Measurements from ENCODE around the gene NPW. TPM values are rescaled to one million over a fixed set of nuclear protein-coding genes. Genes with fewer than 3 reads are reported as not detected.

Gene NPW
- total RNA-seq, 3 donors from 2014 or later: not detected

- H3K4me3 ChIP-seq: no peak overlapping the region
- no peak for DNase-seq (ENCODE audit: low spot score in 2 of 2)
- peaks cover 1 to 3% of the 10 kb centered on the region in 2 donors for H3K4me1 ChIP-seq
- intact Hi-C loops (cut with DNase I; ENCODE audit: low total_unique reads): no loop called here
- peaks cover 12% of the 10 kb centered on the region for H3K36me3 ChIP-seq
- TF ChIP-seq CTCF (IDR thresholded peaks at IDR 0.05): no peak
- H3K27me3 ChIP-seq: no peaks in the 10 kb centered on the region
- H3K9me3 ChIP-seq: no peaks in the 10 kb centered on the region
- peak overlapping the region in 1 of 2 donors; percentile 12 for H3K27ac ChIP-seq
Observed at GRCh38 chr16:1998852-1999801, 20.5 kb upstream of the NPW start.

GRCh38 chr16:1999866-2000514, 19.6 kb upstream of the NPW start:
- intact Hi-C loops (cut with DNase I; ENCODE audit: low total_unique reads): no loop called here
- peaks cover 4 to 7% of the 10 kb centered on the region in 2 donors for H3K4me1 ChIP-seq
- no peaks in the 10 kb centered on the region for H3K27me3 ChIP-seq
- TF ChIP-seq POLR2AphosphoS5 (IDR thresholded peaks at IDR 0.05): no peak
- TF ChIP-seq CTCF (IDR thresholded peaks at IDR 0.05): no peak
- no peak for TF ChIP-seq POLR2A (IDR thresholded peaks at IDR 0.05)
- peaks cover 12% of the 10 kb centered on the region for H3K36me3 ChIP-seq
- no peak overlapping the region for H3K27ac ChIP-seq
- no peaks in the 10 kb centered on the region for H3K9me3 ChIP-seq
- DNase-seq (ENCODE audit: low spot score in 2 of 2): no peak
- H3K4me3 ChIP-seq: no peak overlapping the region

GRCh38 chr16:2001035-2001434, 18.6 kb upstream of the NPW start:
- no peaks in the 10 kb centered on the region for H3K9me3 ChIP-seq
- H3K27ac ChIP-seq: no peak overlapping the region
- DNase-seq (ENCODE audit: low spot score in 2 of 2): no peak
- H3K36me3 ChIP-seq: peaks cover 12% of the 10 kb centered on the region
- no peak overlapping the region for H3K4me3 ChIP-seq
- H3K4me1 ChIP-seq: peaks cover 4 to 16% of the 10 kb centered on the region in 2 donors
- intact Hi-C loops (cut with DNase I; ENCODE audit: low total_unique reads): no loop called here
- no peak for TF ChIP-seq POLR2A (IDR thresholded peaks at IDR 0.05)
- no peak for TF ChIP-seq CTCF (IDR thresholded peaks at IDR 0.05)
- no peak for TF ChIP-seq POLR2AphosphoS5 (IDR thresholded peaks at IDR 0.05)
- no peaks in the 10 kb centered on the region for H3K27me3 ChIP-seq

GRCh38 chr16:2001456-2002355, 17.9 kb upstream of the NPW start:
- Histone ChIP-seq H3K4me1 (peaks cover 4 to 16% of the 10 kb centered on the region in 2 donors), H3K36me3 (peaks cover 12% of the 10 kb centered on the region), H3K4me3 (no peak overlapping the region), H3K9me3 (no peaks in the 10 kb centered on the region), H3K27ac (no peak overlapping the region), H3K27me3 (no peaks in the 10 kb centered on the region)
- intact Hi-C loops (cut with DNase I; ENCODE audit: low total_unique reads): no loop called here
- DNase-seq (ENCODE audit: low spot score in 2 of 2): no peak
- TF ChIP-seq POLR2AphosphoS5 (IDR thresholded peaks at IDR 0.05): no peak
- no peak for TF ChIP-seq POLR2A (IDR thresholded peaks at IDR 0.05)
- TF ChIP-seq CTCF (IDR thresholded peaks at IDR 0.05): no peak

Data from breast epithelium (tissue), 4 donors.